ENCODE data around the gene MYMX. TPM values are rescaled to one million over a fixed set of nuclear protein-coding genes. Genes with fewer than 3 reads are reported as not detected.

Gene MYMX
- total and polyA plus RNA-seq, 12 donors: 0.41 to 2.3 (median 0.88) TPM; not detected in 6

GRCh38 chr6:44254191-44255104 is 37.7 kb downstream of the MYMX start:
- DNase-seq: no peak
- no peak for TF ChIP-seq CTCF (IDR thresholded peaks at IDR 0.05)
- no peak overlapping the region for H3K4me3 ChIP-seq
- no peak overlapping the region for H3K27ac ChIP-seq
- no peaks in the 10 kb centered on the region for H3K27me3 ChIP-seq
- WGBS, 2 donors: 75 to 77% methylated on average over 12 of the region's 12 CpGs
- peaks cover 6 to 79% (median 57%) of the 10 kb centered on the region in 9 donors for H3K36me3 ChIP-seq
- no peak for ATAC-seq
- peaks cover 12 to 78% (median 41%) of the 10 kb centered on the region in 9 donors for H3K4me1 ChIP-seq
- no peaks in the 10 kb centered on the region for H3K9me3 ChIP-seq
- intact Hi-C loops (cut with DNase I): loop anchor here in 4 of 10 donors (5.0 to 10.0 kb wide), 3 partner anchors 82 to 160 kb away; no protein-coding TSS in a partner anchor

DNA sequence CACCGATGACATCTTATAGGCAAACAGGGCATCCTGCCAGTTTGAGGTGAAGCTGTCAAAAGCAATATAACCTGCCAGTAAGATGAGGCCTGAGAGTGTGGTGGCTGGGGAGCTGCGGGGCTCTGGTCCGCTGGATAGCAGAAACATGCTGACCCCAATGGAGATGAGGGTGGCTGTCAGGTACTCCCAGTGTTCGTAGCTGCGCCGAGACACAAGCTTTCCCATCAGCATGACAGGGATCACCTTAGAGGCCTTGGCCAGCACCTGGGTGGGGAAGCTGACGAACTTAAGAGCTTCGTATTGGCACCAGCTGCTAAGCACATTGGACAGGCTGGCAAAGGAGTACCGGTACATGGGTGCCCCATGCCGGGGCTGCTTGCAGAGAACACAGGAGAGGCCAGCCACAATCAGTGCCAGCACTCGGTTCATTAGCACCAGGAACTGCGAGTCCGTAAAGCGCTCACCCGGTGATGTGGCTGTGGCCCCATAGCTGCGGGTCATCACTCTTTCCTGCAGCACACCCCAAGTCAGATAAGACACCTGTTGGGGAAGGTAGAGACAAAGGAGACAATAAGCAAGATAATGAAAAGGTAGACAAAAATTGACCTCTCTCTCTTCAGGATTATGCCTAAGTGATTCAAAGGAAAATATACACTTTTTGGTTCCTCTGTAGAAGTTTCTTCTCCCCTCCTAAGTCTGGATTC is 38.5 kb downstream of the MYMX start:
- Histone ChIP-seq H3K27me3 (no peaks in the 10 kb centered on the region), H3K4me3 (no peak overlapping the region), H3K4me1 (peaks cover 12 to 70% (median 33%) of the 10 kb centered on the region in 9 donors), H3K9me3 (no peaks in the 10 kb centered on the region), H3K36me3 (peaks cover 6 to 79% (median 49%) of the 10 kb centered on the region in 9 donors), H3K27ac (peak overlapping the region in 2 of 10 donors; percentile 95 to 98)
- WGBS, 2 donors: 63 to 66% methylated on average over 16 of the region's 16 CpGs
- no peak for DNase-seq
- ATAC-seq: peak in 1 of 8 donors; percentile 5
- TF ChIP-seq CTCF (IDR thresholded peaks at IDR 0.05): no peak
- intact Hi-C loops (cut with DNase I): loop anchor here in 4 of 10 donors (5.0 to 10.0 kb wide), 3 partner anchors 83 to 160 kb away; no protein-coding TSS in a partner anchor

GRCh38 chr6:44255871-44256774 is 39.4 kb downstream of the MYMX start:
- Histone ChIP-seq H3K36me3 (peaks cover 3 to 75% (median 41%) of the 10 kb centered on the region in 9 donors), H3K27me3 (no peaks in the 10 kb centered on the region), H3K27ac (peak overlapping the region; percentile 87 to 98 (median 96)), H3K4me1 (peaks cover 12 to 61% (median 24%) of the 10 kb centered on the region in 9 donors), H3K4me3 (peak overlapping the region; percentile 80 to 100 (median 98)), H3K9me3 (no peaks in the 10 kb centered on the region)
- intact Hi-C loops (cut with DNase I): loop anchor here in 4 of 10 donors (1.0 to 10.0 kb wide), 5 partner anchors 22 to 161 kb away; no protein-coding TSS in a partner anchor
- no peak for TF ChIP-seq CTCF (IDR thresholded peaks at IDR 0.05)
- 32% methylated on average over 15 of the region's 15 CpGs for WGBS, 2 donors
- peak in 6 of 8 donors; percentile 1 to 9 (median 4) for ATAC-seq
- DNase-seq: no peak
